Endothelial cell of umbilical vein (primary cell): Measurements from ENCODE around the gene MDGA2. TPM values are rescaled to one million over a fixed set of nuclear protein-coding genes. Genes with fewer than 3 reads are reported as not detected.

Experiments used
- BruUV-seq: library from RNA; stranded (reverse); fragments of 400-500 nt; replicated peaks from 2 replicates; lab custom pipeline; 2021; lab: Mats Ljungman, UMichigan
- CTCF ChIA-PET: fragments of 300-600, 350-600 bp; sonication (Branson Sonifier 250); formaldehyde crosslinking; loops from one replicate; lab custom pipeline; 2021; ENCODE audit warnings: antibody characterized with exemption, inconsistent platforms; lab: Charles Lee
- POLR2A ChIA-PET: fragments of 300-600, 350-600 bp; sonication (Branson Sonifier 250); formaldehyde crosslinking; loops from one replicate; lab custom pipeline; 2021; ENCODE audit warnings: antibody characterized with exemption, inconsistent platforms; lab: Charles Lee
- DNase-seq: peaks from one replicate; pipeline ENCODE4 v3.0.0-alpha.2; 2011; ENCODE audit warnings: low read depth, low spot score
- FAIRE-seq: peaks from 2 replicates; lab custom pipeline; 2011; peaks lifted over from hg19 to GRCh38; lab: Jason Lieb, UNC
- H2AFZ ChIP-seq: 2 replicates; pipeline ENCODE4 v1.6.0; 2012; ENCODE audit warnings: low read depth, low read length, control low read depth, inconsistent platforms
- H3K27ac ChIP-seq: 2 replicates; pipeline ENCODE4 v1.5.1; 2011; ENCODE audit warnings: low read depth, mild to moderate bottlenecking, control low read depth, low read length, moderate library complexity; ENCODE audit not compliant: insufficient read depth
- H3K27me3 ChIP-seq, 2 experiments: 2 replicates each; pipeline versions ENCODE4 v1.6.0 to v1.6.1; 2011; ENCODE audit warnings: low read length in 2 of 2, mixed read lengths in 1 of 2; ENCODE audit not compliant: control insufficient read depth in 2 of 2, insufficient read depth in 2 of 2
- H3K36me3 ChIP-seq, 2 experiments: 2 replicates in 1 of 2; 3 replicates in 1 of 2; pipeline ENCODE4 v1.5.1; 2011; ENCODE audit warnings: low read length in 2 of 2, mild to moderate bottlenecking in 1 of 2, moderate library complexity in 1 of 2; ENCODE audit not compliant: control insufficient read depth in 2 of 2, insufficient read depth in 2 of 2; ENCODE audit errors: extremely low read depth in 1 of 2
- H3K4me1 ChIP-seq: 3 replicates; pipeline ENCODE4 v1.5.1; 2011; ENCODE audit warnings: mild to moderate bottlenecking, low read length; ENCODE audit not compliant: control insufficient read depth, insufficient read depth; ENCODE audit errors: extremely low read depth
- H3K4me2 ChIP-seq: 2 replicates; pipeline ENCODE4 v1.6.1; 2011; ENCODE audit warnings: low read length, control low read depth, mixed read lengths; ENCODE audit not compliant: insufficient read depth
- H3K4me3 ChIP-seq, 3 experiments: fragments of 200-600 bp in 1 of 3; sonication (generic), shearing (Covaris generic) in 1 of 3; replicated peaks in 1 of 3; 2 replicates each; pipeline ENCODE4 v1.5.1; 2011 to 2016; ENCODE audit warnings: control low read depth in 3 of 3, low read length in 3 of 3, mild to moderate bottlenecking in 2 of 3, inconsistent platforms in 1 of 3, low read depth in 1 of 3, moderate library complexity in 1 of 3; ENCODE audit not compliant: insufficient read depth in 1 of 3
- H3K79me2 ChIP-seq: 2 replicates; pipeline ENCODE4 v1.6.0; 2012; ENCODE audit warnings: low read length, inconsistent platforms; ENCODE audit not compliant: control insufficient read depth, insufficient read depth
- H3K9ac ChIP-seq: replicated peaks from 2 replicates; pipeline ENCODE3; 2011; ENCODE audit warnings: low read length, control low read depth; ENCODE audit not compliant: insufficient read depth; ENCODE audit errors: extremely low read depth
- H3K9me1 ChIP-seq: replicated peaks from 3 replicates; pipeline ENCODE4 v1.6.0; 2011; ENCODE audit warnings: mild to moderate bottlenecking, low read length; ENCODE audit not compliant: control insufficient read depth, insufficient read depth; ENCODE audit errors: extremely low read depth
- H3K9me3 ChIP-seq: replicated peaks from 2 replicates; pipeline ENCODE4 v1.5.1; 2012; ENCODE audit warnings: low read length, inconsistent platforms; ENCODE audit not compliant: control insufficient read depth, insufficient read depth
- H4K20me1 ChIP-seq: replicated peaks from 2 replicates; pipeline ENCODE3; 2011; ENCODE audit warnings: mild to moderate bottlenecking, low read length; ENCODE audit not compliant: control insufficient read depth, insufficient read depth; ENCODE audit errors: extremely low read depth
- FOS ChIP-seq: IDR thresholded peaks from 2 replicates; pipeline ENCODE4 v1.6.1; 2011; ENCODE audit warnings: mild to moderate bottlenecking, low read length, moderate library complexity, borderline replicate concordance; ENCODE audit not compliant: insufficient read depth
- GATA2 ChIP-seq: IDR thresholded peaks from 2 replicates; pipeline ENCODE4 v1.7.0; 2011; ENCODE audit warnings: low read depth, mild to moderate bottlenecking, moderate library complexity, mixed read lengths, low read length; ENCODE audit not compliant: insufficient read length, insufficient read depth
- JUN ChIP-seq: IDR thresholded peaks from 2 replicates; pipeline ENCODE4 v1.6.1; 2011; ENCODE audit warnings: borderline replicate concordance, low read depth; ENCODE audit not compliant: insufficient read length, insufficient read depth
- POLR2A ChIP-seq: IDR thresholded peaks from 2 replicates; pipeline ENCODE4 v1.6.1; 2012; ENCODE audit warnings: low read depth, mild to moderate bottlenecking, control low read depth, low read length
- POLR2AphosphoS5 ChIP-seq: IDR thresholded peaks from 2 replicates; pipeline ENCODE4 v1.6.1; 2012; ENCODE audit warnings: low read depth, mild to moderate bottlenecking, control low read depth, low read length, moderate library complexity; ENCODE audit not compliant: insufficient read depth
- dilution Hi-C: fragments of 300-500 bp; cut with MboI; formaldehyde crosslinking; loops from one replicate; pipeline ENCODE4 v1.15.0; 2019; ENCODE audit warnings: low sequenced_read_pairs; ENCODE audit not compliant: extremely low pct_ligation_motif_present
- intact Hi-C: fragments of 100-400 bp; cut with micrococcal nuclease; formaldehyde crosslinking; loops from one replicate; pipeline ENCODE4 v1.10.0; 2022
- polyA plus RNA-seq, 4 experiments: library from polyadenylated mRNA; depleted of rRNA in 3 of 4; stranded (reverse) in 3 of 4; unstranded in 1 of 4; fragments of >200 nt; gene quantifications; 2 replicates each; pipeline versions ENCODE4 v1.2.1 to v1.2.3, GENCODE V29; 2011 to 2012; ENCODE audit warnings: missing spikeins in 1 of 4
- total RNA-seq: library from RNA; stranded (reverse); gene quantifications from 2 replicates; pipeline ENCODE4 v1.2.3, GENCODE V29; 2021
- TF ChIP-seq, protein P1 (sequence below): IDR thresholded peaks from 2 replicates; pipeline ENCODE4 v1.6.1; 2011; ENCODE audit not compliant: insufficient read depth, insufficient read length
- TF ChIP-seq, protein P2 (sequence below), 2 donors: IDR thresholded peaks; 1 replicate in 1 of 2; 2 replicates in 1 of 2; pipeline ENCODE4 v1.5.1; 2011; ENCODE audit warnings: low read length in 2 of 2, mild to moderate bottlenecking in 2 of 2, moderate library complexity in 2 of 2, control low read depth in 1 of 2, inconsistent platforms in 1 of 2, low read depth in 1 of 2; ENCODE audit not compliant: insufficient read depth in 1 of 2; ENCODE audit errors: extremely low read depth in 1 of 2

MDGA2 gene
- total and polyA plus RNA-seq, 2 donors (not counting 3 experiments of a cell fraction or from before 2014, with no cell fraction given): not detected

DNA sequence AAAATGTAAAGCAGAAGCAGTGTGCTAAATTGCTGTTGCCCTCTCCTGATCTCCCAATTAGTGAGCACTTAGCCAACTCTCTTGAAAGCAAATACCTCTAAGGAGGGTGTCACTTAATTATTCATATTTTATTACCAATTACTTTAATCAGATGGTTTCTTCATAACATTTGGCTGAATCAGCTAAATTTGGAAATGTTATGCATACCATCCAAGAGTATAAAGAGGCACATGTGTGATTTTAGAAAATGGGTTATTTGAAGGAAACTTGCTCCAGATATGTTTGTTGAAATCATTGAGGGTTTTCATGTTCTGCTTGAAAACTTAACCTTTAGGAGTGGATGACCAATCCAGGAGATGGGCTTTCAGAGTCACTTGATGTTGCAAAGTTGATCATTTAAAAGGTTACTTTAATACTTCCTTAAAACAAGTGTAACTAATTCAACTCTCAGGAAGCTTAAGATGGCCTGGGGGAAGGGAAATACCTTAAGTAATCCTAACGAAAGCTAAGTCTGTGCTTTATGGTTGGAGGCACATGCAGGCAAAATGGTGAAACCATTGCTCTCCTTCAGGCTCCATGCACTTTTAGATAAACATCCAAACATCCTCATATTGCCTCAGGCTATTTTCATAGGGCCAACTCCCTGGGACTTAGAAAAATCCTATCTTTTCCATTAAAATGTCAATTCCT lies 434.5 kb downstream of the MDGA2 start:
- H3K9me3 ChIP-seq: no peaks in the 10 kb centered on the region
- POLR2A ChIA-PET: no interaction called here
- no peak for TF ChIP-seq POLR2AphosphoS5
- TF ChIP-seq POLR2A: no peak
- TF ChIP-seq GATA2: no peak
- TF ChIP-seq, protein P1, sequence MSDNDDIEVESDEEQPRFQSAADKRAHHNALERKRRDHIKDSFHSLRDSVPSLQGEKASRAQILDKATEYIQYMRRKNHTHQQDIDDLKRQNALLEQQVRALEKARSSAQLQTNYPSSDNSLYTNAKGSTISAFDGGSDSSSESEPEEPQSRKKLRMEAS: no peak
- no peaks in the 10 kb centered on the region for H3K36me3 ChIP-seq
- no peak overlapping the region for H3K4me2 ChIP-seq
- H3K27me3 ChIP-seq: no peaks in the 10 kb centered on the region
- H3K4me3 ChIP-seq: no peak overlapping the region
- CTCF ChIA-PET: no interaction called here
- H3K9me1 ChIP-seq: no peaks in the 10 kb centered on the region
- no peak overlapping the region for H2AFZ ChIP-seq
- no peak for FAIRE-seq
- no peak overlapping the region for H3K27ac ChIP-seq
- intact Hi-C loops (no loop called here), dilution Hi-C loops (no loop called here)
- no peaks in the 10 kb centered on the region for H4K20me1 ChIP-seq
- H3K9ac ChIP-seq: no peak overlapping the region
- H3K79me2 ChIP-seq: no peaks in the 10 kb centered on the region
- H3K4me1 ChIP-seq: peaks cover under 1% of the 10 kb centered on the region
- DNase-seq: no peak
- BruUV-seq: no TSS peak

DNA sequence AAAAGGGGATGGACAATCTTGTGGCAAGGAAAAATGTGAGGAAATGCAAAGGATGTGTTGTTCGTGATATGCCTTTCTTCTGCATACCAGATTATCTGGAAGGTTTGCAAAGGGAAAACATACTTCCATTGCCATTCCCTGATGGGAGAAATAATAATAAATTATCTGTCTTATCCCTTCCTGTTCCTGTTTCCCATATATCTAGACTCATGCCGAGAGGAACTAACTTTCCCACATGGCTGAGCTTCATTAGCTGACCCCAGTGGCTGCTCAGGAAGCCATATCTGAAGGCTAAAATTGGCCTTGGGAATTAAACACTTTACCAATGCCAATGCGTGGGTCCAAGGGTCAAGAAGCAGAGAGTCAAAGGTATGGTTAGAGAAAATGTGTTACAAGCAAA lies 439.8 kb downstream of the MDGA2 start:
- intact Hi-C loops: loop anchor here (1.0 to 2.0 kb wide), 3 partner anchors 8 to 661 kb away; no protein-coding TSS in a partner anchor
- Histone ChIP-seq H3K4me2 (peak overlapping the region; percentile 51), H3K27ac (peak overlapping the region; percentile 41), H3K27me3 (no peaks in the 10 kb centered on the region), H3K4me3 (no peak overlapping the region), H3K9ac (no peak overlapping the region), H3K4me1 (peaks cover 18% of the 10 kb centered on the region), H3K9me1 (no peaks in the 10 kb centered on the region), H3K9me3 (no peaks in the 10 kb centered on the region), H3K79me2 (no peaks in the 10 kb centered on the region), H3K36me3 (no peaks in the 10 kb centered on the region), H4K20me1 (no peaks in the 10 kb centered on the region), H2AFZ (peak overlapping the region; percentile 45)
- TF ChIP-seq, protein P2, sequence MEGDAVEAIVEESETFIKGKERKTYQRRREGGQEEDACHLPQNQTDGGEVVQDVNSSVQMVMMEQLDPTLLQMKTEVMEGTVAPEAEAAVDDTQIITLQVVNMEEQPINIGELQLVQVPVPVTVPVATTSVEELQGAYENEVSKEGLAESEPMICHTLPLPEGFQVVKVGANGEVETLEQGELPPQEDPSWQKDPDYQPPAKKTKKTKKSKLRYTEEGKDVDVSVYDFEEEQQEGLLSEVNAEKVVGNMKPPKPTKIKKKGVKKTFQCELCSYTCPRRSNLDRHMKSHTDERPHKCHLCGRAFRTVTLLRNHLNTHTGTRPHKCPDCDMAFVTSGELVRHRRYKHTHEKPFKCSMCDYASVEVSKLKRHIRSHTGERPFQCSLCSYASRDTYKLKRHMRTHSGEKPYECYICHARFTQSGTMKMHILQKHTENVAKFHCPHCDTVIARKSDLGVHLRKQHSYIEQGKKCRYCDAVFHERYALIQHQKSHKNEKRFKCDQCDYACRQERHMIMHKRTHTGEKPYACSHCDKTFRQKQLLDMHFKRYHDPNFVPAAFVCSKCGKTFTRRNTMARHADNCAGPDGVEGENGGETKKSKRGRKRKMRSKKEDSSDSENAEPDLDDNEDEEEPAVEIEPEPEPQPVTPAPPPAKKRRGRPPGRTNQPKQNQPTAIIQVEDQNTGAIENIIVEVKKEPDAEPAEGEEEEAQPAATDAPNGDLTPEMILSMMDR (IDR thresholded peaks at IDR 0.05; ENCODE audit: extremely low read depth in 1 of 2, insufficient read depth in 1 of 2, low read depth in 1 of 2, low read length in 2 of 2): no peak
- TF ChIP-seq JUN (no peak), FOS (no peak), GATA2 (peak; percentile 79), POLR2A (no peak), POLR2AphosphoS5 (no peak)
- DNase-seq (peak; percentile 59), FAIRE-seq (peak; percentile 37)
- dilution Hi-C loops: no loop called here
- BruUV-seq: no TSS peak
- POLR2A ChIA-PET: no interaction called here
- CTCF ChIA-PET: interaction anchor here (0.9 to 1.3 kb wide), 4 partner anchors 9 to 655 kb away, joined by 3 read pairs; no protein-coding TSS in a partner anchor
